GM12872 (cell line): ENCODE measurements around the gene FARS2.

Source experiments
- CTCF ChIP-seq: IDR thresholded peaks from 3 replicates; pipeline ENCODE4 v1.5.1; 2011; ENCODE audit warnings: low read depth, mild to moderate bottlenecking, low read length, moderate library complexity; ENCODE audit not compliant: insufficient read depth

Gene FARS2

DNA sequence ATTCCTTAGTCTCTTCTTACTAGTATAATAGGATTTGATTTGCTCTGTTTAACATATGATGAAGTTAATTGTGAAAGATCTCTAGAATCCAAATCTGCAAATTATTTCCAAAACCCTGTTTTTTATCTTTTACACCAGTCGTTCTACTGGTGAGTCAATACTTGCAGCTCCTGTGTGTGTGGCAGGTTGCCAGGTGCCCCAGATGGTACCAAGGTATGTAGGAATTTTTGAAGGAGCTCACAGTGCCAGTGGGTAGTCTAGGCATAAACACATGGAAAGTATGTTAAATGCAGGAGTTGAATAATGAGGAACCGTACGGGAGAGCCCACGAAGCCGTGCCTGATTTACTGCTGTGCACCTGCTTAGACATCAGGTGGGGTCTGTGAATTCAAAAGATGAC is 192.2 kb downstream of the FARS2 start:
- no peak for TF ChIP-seq CTCF

DNA sequence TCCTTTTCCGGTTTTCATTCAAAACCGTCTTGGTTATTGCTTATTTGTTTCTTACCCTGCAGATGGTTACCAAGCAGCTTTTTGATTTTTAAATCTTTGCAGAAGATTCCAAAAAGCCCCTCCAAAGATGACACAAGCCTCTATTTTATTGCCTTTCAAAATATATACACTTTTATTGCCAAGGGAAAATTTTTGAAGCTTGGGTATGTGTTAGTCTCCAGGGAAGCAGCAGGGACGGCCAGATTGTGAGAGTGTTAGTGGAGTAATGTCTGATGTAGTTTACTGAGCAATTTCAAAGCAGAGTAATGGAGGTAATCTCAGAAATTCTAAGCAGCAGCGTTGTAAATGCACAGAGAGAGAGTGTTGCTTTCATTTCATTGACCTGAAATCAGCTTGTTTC is 193.8 kb downstream of the FARS2 start:
- no peak for TF ChIP-seq CTCF

DNA sequence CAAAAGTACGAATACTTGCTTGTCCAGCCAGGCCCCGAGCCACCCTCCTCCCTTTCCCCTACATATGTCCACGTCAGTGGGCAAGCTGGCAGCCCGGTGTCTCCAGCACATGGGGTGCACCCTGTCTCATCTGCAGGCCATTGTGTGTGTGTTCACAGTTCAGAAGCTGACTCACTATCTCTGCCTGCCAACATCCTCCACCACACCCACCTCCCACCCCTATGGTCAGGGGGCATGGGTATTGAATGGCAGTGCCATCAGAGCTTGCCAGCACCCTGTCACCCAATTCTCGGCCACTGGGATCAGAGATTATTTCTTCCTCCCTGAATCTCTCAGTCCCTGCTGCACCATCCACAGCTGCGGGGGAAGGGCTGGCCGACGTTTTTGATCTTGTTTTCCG is 195.7 kb downstream of the FARS2 start:
- no peak for TF ChIP-seq CTCF

DNA sequence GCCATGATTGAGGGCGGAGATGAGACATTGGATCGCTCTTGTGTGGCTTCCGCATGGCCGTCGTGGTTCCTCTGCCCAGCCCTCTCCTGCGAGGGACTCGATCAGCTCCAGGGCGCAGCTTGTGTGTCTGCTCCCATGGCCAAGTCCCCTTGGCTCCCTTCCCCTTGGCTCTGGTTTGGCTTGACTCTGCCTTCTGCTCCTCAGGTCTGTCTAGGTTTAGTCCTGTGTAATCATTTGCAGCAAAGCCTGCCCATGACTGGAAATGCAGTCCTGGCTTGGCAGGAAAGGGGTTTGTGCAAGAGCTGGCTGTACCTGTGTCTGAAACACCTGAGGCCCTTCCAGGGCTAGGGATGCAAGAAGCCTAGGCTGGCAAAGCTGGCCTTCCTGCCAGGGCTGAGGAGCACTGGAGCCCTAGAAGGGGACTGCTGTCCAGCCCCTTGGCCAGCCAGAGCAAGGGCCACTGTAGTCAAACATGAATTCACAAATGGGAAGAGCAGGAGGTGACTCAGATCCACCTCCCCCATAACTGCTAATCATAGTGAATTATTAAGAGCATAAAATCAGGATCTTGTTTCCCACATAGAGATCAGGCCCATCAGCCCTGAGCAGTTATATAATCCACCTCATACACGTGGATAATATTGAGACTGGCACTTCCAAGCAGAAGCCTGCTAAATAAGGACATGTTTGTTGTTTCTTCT is 196.8 kb downstream of the FARS2 start:
- no peak for TF ChIP-seq CTCF

GRCh38 chr6:5459346-5459745 is 198.0 kb downstream of the FARS2 start:
- no peak for TF ChIP-seq CTCF

DNA sequence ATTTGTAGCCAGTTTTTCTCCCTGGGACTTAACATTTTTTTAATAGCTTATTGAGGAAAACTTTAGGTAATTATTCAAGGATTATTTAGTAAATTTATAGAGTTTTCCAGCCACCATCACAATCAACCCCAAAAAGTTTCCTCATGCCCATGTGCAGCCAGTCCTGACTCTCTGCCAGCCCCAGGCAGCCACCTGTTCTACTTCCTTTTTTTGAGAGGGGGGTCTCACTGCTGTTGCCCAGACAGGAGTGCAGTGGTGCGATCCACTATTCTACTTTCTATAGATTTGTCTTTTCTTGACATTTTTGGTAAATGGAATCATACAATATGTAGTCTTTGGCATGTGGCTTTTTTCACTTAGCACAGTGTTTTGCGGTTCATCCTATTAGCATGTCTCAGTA is 200.1 kb downstream of the FARS2 start:
- no peak for TF ChIP-seq CTCF

GRCh38 chr6:5462856-5463255 is 201.5 kb downstream of the FARS2 start:
- no peak for TF ChIP-seq CTCF
